GM19023 (cell line): ENCODE data around the gene INTS6L.
A peak's percentile ranks its signal among the peaks of the same experiment; 100 is the strongest.

Experiments
- ATAC-seq: cut with Tn5 transposase; IDR thresholded peaks from one replicate; pipeline ENCODE4 v1.9.1; 2021; ENCODE audit warnings: mild to moderate bottlenecking, moderate library complexity; ENCODE audit not compliant: unreplicated experiment

The INTS6L gene, protein sequence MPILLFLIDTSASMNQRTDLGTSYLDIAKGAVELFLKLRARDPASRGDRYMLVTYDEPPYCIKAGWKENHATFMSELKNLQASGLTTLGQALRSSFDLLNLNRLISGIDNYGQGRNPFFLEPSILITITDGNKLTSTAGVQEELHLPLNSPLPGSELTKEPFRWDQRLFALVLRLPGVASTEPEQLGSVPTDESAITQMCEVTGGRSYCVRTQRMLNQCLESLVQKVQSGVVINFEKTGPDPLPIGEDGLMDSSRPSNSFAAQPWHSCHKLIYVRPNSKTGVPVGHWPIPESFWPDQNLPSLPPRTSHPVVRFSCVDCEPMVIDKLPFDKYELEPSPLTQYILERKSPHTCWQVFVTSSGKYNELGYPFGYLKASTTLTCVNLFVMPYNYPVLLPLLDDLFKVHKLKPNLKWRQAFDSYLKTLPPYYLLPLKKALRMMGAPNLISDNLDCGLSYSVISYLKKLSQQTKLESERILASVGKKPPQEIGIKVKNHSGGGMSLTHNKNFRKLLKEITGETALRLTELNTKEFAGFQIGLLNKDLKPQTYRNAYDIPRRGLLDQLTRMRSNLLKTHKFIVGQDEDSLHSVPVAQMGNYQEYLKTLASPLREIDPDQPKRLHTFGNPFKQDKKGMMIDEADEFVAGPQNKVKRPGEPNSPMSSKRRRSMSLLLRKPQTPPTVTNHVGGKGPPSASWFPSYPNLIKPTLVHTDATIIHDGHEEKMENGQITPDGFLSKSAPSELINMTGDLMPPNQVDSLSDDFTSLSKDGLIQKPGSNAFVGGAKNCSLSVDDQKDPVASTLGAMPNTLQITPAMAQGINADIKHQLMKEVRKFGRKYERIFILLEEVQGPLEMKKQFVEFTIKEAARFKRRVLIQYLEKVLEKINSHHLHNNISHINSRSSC

GRCh38 chrX:135520553-135521404 is at the start of gene INTS6L:
Gene INTS6L, plus strand, starts transcription at chrX:135520660. Its CDS starts 333 bp downstream, at chrX:135520993.
- ATAC-seq, result peak; percentile 82

- ATAC-seq, result no peak
Measured at GRCh38 chrX:135476378-135476777, 44.1 kb upstream of the INTS6L start.

- ATAC-seq, result no peak
Measured at GRCh38 chrX:135477576-135477975, 42.9 kb upstream of the INTS6L start.

DNA sequence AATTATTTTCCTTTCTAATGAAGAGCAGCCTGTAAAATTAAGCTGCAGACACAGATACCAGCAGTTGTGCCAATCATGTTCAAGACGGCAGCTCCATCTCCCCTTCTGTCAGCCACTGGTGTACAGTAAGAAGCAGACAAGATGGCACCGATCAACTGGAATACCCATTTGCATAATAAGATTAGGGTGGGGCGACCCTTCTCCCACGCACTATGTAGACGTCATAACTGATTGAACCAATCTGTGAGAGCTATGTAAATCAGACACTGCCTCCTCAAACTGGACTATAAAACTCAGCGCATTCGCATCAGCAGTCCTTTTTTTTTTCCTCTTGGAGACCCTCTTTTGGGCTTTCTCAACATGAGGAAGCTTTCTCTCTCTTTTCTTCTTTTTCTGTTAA is 40.4 kb upstream of the INTS6L start:
- no peak for ATAC-seq

DNA sequence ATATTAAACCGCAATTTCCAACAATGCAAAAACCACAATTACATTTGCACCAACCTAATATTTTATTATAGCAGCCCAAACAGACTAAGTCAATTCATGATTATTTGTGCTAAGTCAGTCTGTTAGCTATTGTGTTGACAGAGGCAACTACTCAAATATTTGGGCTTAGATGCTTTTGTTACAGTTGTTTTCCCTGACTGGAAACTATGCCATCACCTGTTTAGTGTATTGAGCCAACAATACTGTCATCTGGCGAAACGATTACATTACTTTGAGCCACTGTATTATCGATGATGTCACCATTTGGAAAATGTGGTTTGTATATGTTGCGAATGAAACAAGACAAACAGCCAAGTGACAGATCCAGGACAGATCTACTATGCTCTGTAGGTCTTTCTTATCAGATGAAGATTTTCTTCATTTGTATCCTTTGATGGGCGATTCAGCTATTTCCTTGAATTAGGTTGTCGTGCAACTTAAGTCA is 38.7 kb upstream of the INTS6L start:
- ATAC-seq, result no peak

- ATAC-seq, result no peak
Measured at GRCh38 chrX:135484641-135485289, 35.7 kb upstream of the INTS6L start.

- peak; percentile 85 for ATAC-seq
Measured at GRCh38 chrX:135489542-135489941, 30.9 kb upstream of the INTS6L start.

GRCh38 chrX:135490979-135491514 is 29.4 kb upstream of the INTS6L start:
- no peak for ATAC-seq

DNA sequence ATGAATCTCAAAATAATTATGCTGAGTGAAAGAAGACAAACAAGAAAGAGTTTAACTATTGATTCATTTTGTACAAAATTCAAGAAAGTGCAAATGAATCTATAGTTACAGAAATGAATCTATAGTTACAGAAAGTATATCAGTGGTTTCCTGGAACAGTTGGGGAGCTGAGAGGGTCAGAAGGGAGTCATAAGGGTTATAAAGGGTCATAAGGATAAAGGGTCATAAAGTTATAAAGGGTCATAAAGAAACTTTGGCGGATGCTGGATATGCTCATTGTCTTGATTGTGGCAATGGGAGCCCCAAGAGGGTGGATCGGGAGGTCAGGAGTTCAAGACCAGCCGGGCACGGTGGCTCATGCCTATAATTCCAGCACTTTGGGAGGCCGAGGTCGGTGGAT is 26.0 kb upstream of the INTS6L start:
- no peak for ATAC-seq

DNA sequence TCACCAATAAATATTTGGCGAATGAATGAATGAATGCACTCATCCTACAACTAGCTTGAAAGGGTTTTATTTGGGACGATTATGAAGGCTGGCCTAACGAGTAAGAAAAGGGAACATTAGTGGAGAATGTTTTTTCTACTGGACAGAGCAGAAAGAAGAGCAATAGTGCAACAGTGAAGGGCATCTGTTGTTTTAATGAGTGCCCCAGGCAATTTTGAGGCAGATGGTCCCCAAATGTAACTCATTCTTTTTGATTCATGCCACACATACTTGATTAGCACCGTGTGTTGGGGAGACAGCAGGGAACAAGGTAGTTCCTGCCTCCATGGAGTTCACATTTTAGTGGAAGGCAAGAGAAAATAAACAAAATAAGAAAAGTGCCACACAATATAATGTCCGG is 22.7 kb upstream of the INTS6L start:
- no peak for ATAC-seq

- ATAC-seq, result no peak
Measured at GRCh38 chrX:135498236-135498635, 22.2 kb upstream of the INTS6L start.

- ATAC-seq, result no peak
Measured at GRCh38 chrX:135505351-135505750, 15.1 kb upstream of the INTS6L start.

DNA sequence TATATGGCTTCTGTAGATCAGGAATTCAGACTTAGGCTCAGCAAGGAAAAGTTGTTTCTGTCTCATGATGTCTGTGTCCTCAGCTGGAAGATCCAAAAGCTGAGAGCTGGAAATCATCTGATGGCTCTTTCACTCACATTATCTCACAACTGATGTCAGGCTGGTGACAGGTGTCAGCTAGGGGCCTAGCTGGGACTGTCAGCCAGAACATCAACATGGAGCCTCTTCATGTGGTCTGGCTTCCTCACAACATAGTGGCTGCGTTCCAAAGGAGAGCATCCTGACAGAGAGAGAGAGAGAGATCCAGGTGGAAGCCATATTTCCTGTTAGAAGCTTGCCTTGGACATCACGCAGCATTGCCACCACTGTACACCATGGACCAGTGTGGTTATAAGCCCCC is 10.6 kb upstream of the INTS6L start:
- no peak for ATAC-seq

GRCh38 chrX:135512508-135513129 is 7.8 kb upstream of the INTS6L start:
- no peak for ATAC-seq

DNA sequence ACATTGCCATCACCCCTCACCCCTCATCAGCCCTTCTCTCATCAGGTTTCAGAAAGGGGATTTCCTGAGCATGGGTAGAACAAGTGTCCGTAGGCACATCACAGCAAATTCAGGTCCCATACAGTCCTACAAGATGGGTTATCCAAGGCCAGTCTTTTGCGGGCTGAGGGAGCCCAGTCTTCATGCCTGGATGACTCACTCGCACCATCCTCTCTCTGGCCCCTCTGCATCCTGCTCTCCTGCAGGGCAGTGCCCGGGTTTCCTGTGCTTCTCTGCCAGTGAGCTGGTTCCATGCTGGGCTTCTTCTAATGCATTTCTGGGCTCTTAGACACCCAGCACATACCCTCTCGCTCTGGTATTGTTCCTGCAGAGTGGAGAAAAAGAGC is 7.3 kb upstream of the INTS6L start:
- no peak for ATAC-seq

DNA sequence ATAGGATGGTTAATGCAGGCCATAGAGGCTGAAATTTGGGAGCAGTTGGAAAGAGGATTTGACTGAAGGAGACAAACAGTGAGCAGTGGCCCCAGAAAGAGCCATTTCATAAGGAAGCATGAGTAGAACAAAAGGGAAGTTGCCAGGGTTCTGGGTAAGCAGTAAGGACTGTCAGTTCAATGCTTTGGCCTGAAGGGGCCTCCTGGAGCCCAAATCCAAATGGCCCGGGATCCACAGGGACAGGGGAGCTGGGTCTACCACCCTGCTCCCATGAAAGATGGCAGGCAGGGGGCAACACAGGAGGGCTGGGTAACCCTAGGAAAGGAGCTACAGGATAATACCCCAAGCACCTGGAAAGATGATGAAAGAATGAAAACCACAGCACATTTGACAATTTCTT is 4.1 kb upstream of the INTS6L start:
- ATAC-seq, result no peak

GRCh38 chrX:135518161-135518560 is 2.3 kb upstream of the INTS6L start:
- ATAC-seq, result no peak

DNA sequence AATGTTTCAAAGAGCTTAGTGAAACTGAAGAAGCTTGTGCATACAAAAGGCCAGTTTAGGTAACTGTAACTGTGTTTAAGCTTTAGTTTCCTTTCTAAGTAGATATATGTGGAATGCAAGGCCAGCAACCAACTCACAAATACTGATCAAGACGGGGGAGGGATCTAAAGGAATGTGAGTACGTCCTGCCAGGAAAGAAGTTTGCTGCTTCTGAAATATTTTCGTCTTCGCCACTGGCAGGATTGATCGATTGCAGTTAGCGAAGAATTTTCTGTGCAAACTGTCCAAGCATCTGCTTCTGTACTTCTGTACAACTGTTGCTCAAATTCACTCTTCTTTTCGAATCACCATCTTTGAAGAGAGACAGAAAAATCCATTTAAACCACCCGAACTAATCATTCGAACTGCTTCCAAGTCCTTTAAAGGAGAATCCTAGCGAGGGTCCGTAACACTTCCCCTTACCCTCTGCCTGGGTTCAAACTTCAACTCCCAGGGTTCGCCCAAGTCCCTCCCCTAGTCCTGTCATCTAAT is 373 bp upstream of the INTS6L start:
- ATAC-seq, result no peak

GRCh38 chrX:135521405-135522131 is 1.1 kb downstream of the INTS6L start:
- peak; percentile 61 for ATAC-seq
